ENCODE measurements around the gene PCSK1N.

DNA sequence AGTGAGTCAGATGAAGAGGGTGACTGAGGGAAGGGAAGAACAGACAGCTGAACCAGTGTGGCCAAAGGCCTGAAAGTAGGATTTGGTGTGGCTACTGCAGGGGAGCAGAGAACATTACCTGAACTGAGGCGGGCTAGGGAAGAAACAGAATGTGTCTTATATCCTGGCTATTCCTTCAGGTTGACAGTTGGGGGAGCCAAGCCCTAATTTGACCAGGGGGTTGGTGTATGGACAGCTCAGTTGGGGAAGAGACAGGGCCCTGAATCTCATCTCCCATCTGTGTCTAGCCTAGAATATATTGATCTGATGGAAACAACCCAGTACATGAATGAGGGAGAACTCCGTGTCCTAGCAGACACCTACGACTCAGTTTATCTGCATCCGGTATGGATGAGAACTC lies 29.3 kb downstream of the PCSK1N start:
- no peak for TF ChIP-seq CTCF (IDR thresholded peaks at IDR 0.05)
- no peak for TF ChIP-seq ZBTB33 (IDR thresholded peaks at IDR 0.05; ENCODE audit: borderline replicate concordance, low read depth)
- no peak for TF ChIP-seq MAX (IDR thresholded peaks at IDR 0.05; ENCODE audit: low read depth)
- TF ChIP-seq POLR2AphosphoS5 (IDR thresholded peaks at IDR 0.05; ENCODE audit: low read depth, low read length), result no peak
- TF ChIP-seq EZH2phosphoT487 (IDR thresholded peaks at IDR 0.05; ENCODE audit: borderline replicate concordance, low read depth), result no peak
- TF ChIP-seq REST (IDR thresholded peaks at IDR 0.05; ENCODE audit: low read depth, low read length), result no peak
- no peak for TF ChIP-seq RCOR1 (IDR thresholded peaks at IDR 0.05; ENCODE audit: low read length)
- no peak for TF ChIP-seq SMC3 (IDR thresholded peaks at IDR 0.05; ENCODE audit: low read depth, low read length)
- TF ChIP-seq EP300 (IDR thresholded peaks at IDR 0.05; ENCODE audit: borderline replicate concordance in 1 of 2, low read depth in 1 of 2, low read length in 1 of 2), result no peak
- no peak for TF ChIP-seq IRF3 (IDR thresholded peaks at IDR 0.05; ENCODE audit: low read depth, low read length)

All from SK-N-SH (cell line).